ENCODE results near the gene SGSH.

The SGSH gene

GRCh38 chr17:80195671-80196529 is 24.2 kb downstream of the SGSH start:
- no peak overlapping the region for H3K4me3 ChIP-seq (ENCODE audit: low read length in 2 of 2)
- no peak overlapping the region for H3K9ac ChIP-seq (ENCODE audit: low read length in 2 of 2)
- H3K4me1 ChIP-seq (ENCODE audit: control insufficient read depth, insufficient read depth, low read length) = no peaks in the 10 kb centered on the region
- peaks cover 6 to 8% of the 10 kb centered on the region in 2 donors for H3K27me3 ChIP-seq (ENCODE audit: control insufficient read depth in 1 of 2, insufficient read depth in 2 of 2, low read length in 2 of 2)
- no peaks in the 10 kb centered on the region for H3K36me3 ChIP-seq (ENCODE audit: control insufficient read depth in 2 of 2, insufficient read depth in 2 of 2, low read length in 2 of 2)
- H3K9me3 ChIP-seq (ENCODE audit: control insufficient read depth in 2 of 2, low read length in 2 of 2) = no peaks in the 10 kb centered on the region
- no peak overlapping the region for H3K27ac ChIP-seq (ENCODE audit: low read length)

- Histone ChIP-seq H3K9me3 (ENCODE audit: control insufficient read depth in 2 of 2, low read length in 2 of 2) (no peaks in the 10 kb centered on the region), H3K27ac (ENCODE audit: low read length) (no peak overlapping the region), H3K27me3 (ENCODE audit: control insufficient read depth in 1 of 2, insufficient read depth in 2 of 2, low read length in 2 of 2) (peaks cover 6 to 8% of the 10 kb centered on the region in 2 donors), H3K9ac (ENCODE audit: low read length in 2 of 2) (no peak overlapping the region), H3K36me3 (ENCODE audit: control insufficient read depth in 2 of 2, insufficient read depth in 2 of 2, low read length in 2 of 2) (no peaks in the 10 kb centered on the region), H3K4me1 (ENCODE audit: control insufficient read depth, insufficient read depth, low read length) (no peaks in the 10 kb centered on the region), H3K4me3 (ENCODE audit: low read length in 2 of 2) (no peak overlapping the region)
These were observed 25.0 kb downstream of the SGSH start for GRCh38 chr17:80195141-80195540.

GRCh38 chr17:80191865-80192661 is 28.1 kb downstream of the SGSH start:
- H3K27me3 ChIP-seq (ENCODE audit: control insufficient read depth in 1 of 2, insufficient read depth in 2 of 2, low read length in 2 of 2) = peaks cover 8 to 10% of the 10 kb centered on the region in 2 donors
- no peaks in the 10 kb centered on the region for H3K9me3 ChIP-seq (ENCODE audit: control insufficient read depth in 2 of 2, low read length in 2 of 2)
- H3K4me3 ChIP-seq (ENCODE audit: low read length in 2 of 2) = no peak overlapping the region
- no peaks in the 10 kb centered on the region for H3K36me3 ChIP-seq (ENCODE audit: control insufficient read depth in 2 of 2, insufficient read depth in 2 of 2, low read length in 2 of 2)
- H3K4me1 ChIP-seq (ENCODE audit: control insufficient read depth, insufficient read depth, low read length) = peaks cover 4% of the 10 kb centered on the region
- H3K9ac ChIP-seq (ENCODE audit: low read length in 2 of 2) = no peak overlapping the region
- no peak overlapping the region for H3K27ac ChIP-seq (ENCODE audit: low read length)

GRCh38 chr17:80191192-80191591 is 28.9 kb downstream of the SGSH start:
- Histone ChIP-seq H3K9me3 (ENCODE audit: control insufficient read depth in 2 of 2, low read length in 2 of 2) (no peaks in the 10 kb centered on the region), H3K27me3 (ENCODE audit: control insufficient read depth in 1 of 2, insufficient read depth in 2 of 2, low read length in 2 of 2) (peaks cover 8% of the 10 kb centered on the region in 2 donors), H3K36me3 (ENCODE audit: control insufficient read depth in 2 of 2, insufficient read depth in 2 of 2, low read length in 2 of 2) (no peaks in the 10 kb centered on the region), H3K9ac (ENCODE audit: low read length in 2 of 2) (no peak overlapping the region), H3K4me1 (ENCODE audit: control insufficient read depth, insufficient read depth, low read length) (peaks cover 4% of the 10 kb centered on the region), H3K4me3 (ENCODE audit: low read length in 2 of 2) (no peak overlapping the region), H3K27ac (ENCODE audit: low read length) (no peak overlapping the region)

GRCh38 chr17:80190716-80191115 is 29.4 kb downstream of the SGSH start:
- H3K27ac ChIP-seq (ENCODE audit: low read length) = no peak overlapping the region
- H3K4me3 ChIP-seq (ENCODE audit: low read length in 2 of 2) = no peak overlapping the region
- peaks cover 8% of the 10 kb centered on the region in 2 donors for H3K27me3 ChIP-seq (ENCODE audit: control insufficient read depth in 1 of 2, insufficient read depth in 2 of 2, low read length in 2 of 2)
- H3K36me3 ChIP-seq (ENCODE audit: control insufficient read depth in 2 of 2, insufficient read depth in 2 of 2, low read length in 2 of 2) = no peaks in the 10 kb centered on the region
- H3K9ac ChIP-seq (ENCODE audit: low read length in 2 of 2) = no peak overlapping the region
- H3K4me1 ChIP-seq (ENCODE audit: control insufficient read depth, insufficient read depth, low read length) = peaks cover 4% of the 10 kb centered on the region
- no peaks in the 10 kb centered on the region for H3K9me3 ChIP-seq (ENCODE audit: control insufficient read depth in 2 of 2, low read length in 2 of 2)

GRCh38 chr17:80189611-80190010 is 30.5 kb downstream of the SGSH start:
- peaks cover 0 to 4% of the 10 kb centered on the region in 2 donors for H3K27me3 ChIP-seq (ENCODE audit: control insufficient read depth in 1 of 2, insufficient read depth in 2 of 2, low read length in 2 of 2)
- H3K36me3 ChIP-seq (ENCODE audit: control insufficient read depth in 2 of 2, insufficient read depth in 2 of 2, low read length in 2 of 2) = no peaks in the 10 kb centered on the region
- H3K4me1 ChIP-seq (ENCODE audit: control insufficient read depth, insufficient read depth, low read length) = peaks cover 4% of the 10 kb centered on the region
- no peak overlapping the region for H3K4me3 ChIP-seq (ENCODE audit: low read length in 2 of 2)
- H3K9ac ChIP-seq (ENCODE audit: low read length in 2 of 2) = no peak overlapping the region
- no peaks in the 10 kb centered on the region for H3K9me3 ChIP-seq (ENCODE audit: control insufficient read depth in 2 of 2, low read length in 2 of 2)
- no peak overlapping the region for H3K27ac ChIP-seq (ENCODE audit: low read length)

- peaks cover 0 to 4% of the 10 kb centered on the region in 2 donors for H3K27me3 ChIP-seq (ENCODE audit: control insufficient read depth in 1 of 2, insufficient read depth in 2 of 2, low read length in 2 of 2)
- H3K4me3 ChIP-seq (ENCODE audit: low read length in 2 of 2) = no peak overlapping the region
- H3K27ac ChIP-seq (ENCODE audit: low read length) = no peak overlapping the region
- no peaks in the 10 kb centered on the region for H3K36me3 ChIP-seq (ENCODE audit: control insufficient read depth in 2 of 2, insufficient read depth in 2 of 2, low read length in 2 of 2)
- no peak overlapping the region for H3K9ac ChIP-seq (ENCODE audit: low read length in 2 of 2)
- H3K4me1 ChIP-seq (ENCODE audit: control insufficient read depth, insufficient read depth, low read length) = peaks cover 4% of the 10 kb centered on the region
- no peaks in the 10 kb centered on the region for H3K9me3 ChIP-seq (ENCODE audit: control insufficient read depth in 2 of 2, low read length in 2 of 2)
These were observed 32.6 kb downstream of the SGSH start for GRCh38 chr17:80187515-80187941.

GRCh38 chr17:80187090-80187489 is 33.0 kb downstream of the SGSH start:
- Histone ChIP-seq H3K4me3 (ENCODE audit: low read length in 2 of 2) (no peak overlapping the region), H3K9ac (ENCODE audit: low read length in 2 of 2) (no peak overlapping the region), H3K36me3 (ENCODE audit: control insufficient read depth in 2 of 2, insufficient read depth in 2 of 2, low read length in 2 of 2) (no peaks in the 10 kb centered on the region), H3K27me3 (ENCODE audit: control insufficient read depth in 1 of 2, insufficient read depth in 2 of 2, low read length in 2 of 2) (peaks cover 0 to 4% of the 10 kb centered on the region in 2 donors), H3K27ac (ENCODE audit: low read length) (no peak overlapping the region), H3K9me3 (ENCODE audit: control insufficient read depth in 2 of 2, low read length in 2 of 2) (no peaks in the 10 kb centered on the region), H3K4me1 (ENCODE audit: control insufficient read depth, insufficient read depth, low read length) (peaks cover 4% of the 10 kb centered on the region)

- Histone ChIP-seq H3K36me3 (ENCODE audit: control insufficient read depth in 2 of 2, insufficient read depth in 2 of 2, low read length in 2 of 2) (no peaks in the 10 kb centered on the region), H3K4me3 (ENCODE audit: low read length in 2 of 2) (no peak overlapping the region)
These were observed 34.2 kb downstream of the SGSH start for GRCh38 chr17:80185968-80186367.

GRCh38 chr17:80184423-80184714 is 35.8 kb downstream of the SGSH start:
- Histone ChIP-seq H3K9ac (ENCODE audit: low read length in 2 of 2) (no peak overlapping the region), H3K27me3 (ENCODE audit: control insufficient read depth in 1 of 2, insufficient read depth in 2 of 2, low read length in 2 of 2) (peaks cover 0 to 2% of the 10 kb centered on the region in 2 donors), H3K4me3 (ENCODE audit: low read length in 2 of 2) (no peak overlapping the region), H3K4me1 (ENCODE audit: control insufficient read depth, insufficient read depth, low read length) (peaks cover 4% of the 10 kb centered on the region), H3K36me3 (ENCODE audit: control insufficient read depth in 2 of 2, insufficient read depth in 2 of 2, low read length in 2 of 2) (no peaks in the 10 kb centered on the region), H3K27ac (ENCODE audit: low read length) (no peak overlapping the region), H3K9me3 (ENCODE audit: control insufficient read depth in 2 of 2, low read length in 2 of 2) (no peaks in the 10 kb centered on the region)

More at GRCh38 chr17:80185968-80186367, 34.2 kb downstream of the SGSH start:
- Histone ChIP-seq H3K27me3 (ENCODE audit: control insufficient read depth in 1 of 2, insufficient read depth in 2 of 2, low read length in 2 of 2) (peaks cover 0 to 4% of the 10 kb centered on the region in 2 donors), H3K9ac (ENCODE audit: low read length in 2 of 2) (no peak overlapping the region), H3K4me1 (ENCODE audit: control insufficient read depth, insufficient read depth, low read length) (peaks cover 4% of the 10 kb centered on the region), H3K9me3 (ENCODE audit: control insufficient read depth in 2 of 2, low read length in 2 of 2) (no peaks in the 10 kb centered on the region), H3K27ac (ENCODE audit: low read length) (no peak overlapping the region)

Measured in stomach smooth muscle (tissue), 2 donors.